ENCODE measurements around the gene UBL4B. TPM values are rescaled to one million over a fixed set of nuclear protein-coding genes. Genes with fewer than 3 reads are reported as not detected.

The UBL4B gene
- total RNA-seq, 1 donor from 2014 or later: not detected

DNA sequence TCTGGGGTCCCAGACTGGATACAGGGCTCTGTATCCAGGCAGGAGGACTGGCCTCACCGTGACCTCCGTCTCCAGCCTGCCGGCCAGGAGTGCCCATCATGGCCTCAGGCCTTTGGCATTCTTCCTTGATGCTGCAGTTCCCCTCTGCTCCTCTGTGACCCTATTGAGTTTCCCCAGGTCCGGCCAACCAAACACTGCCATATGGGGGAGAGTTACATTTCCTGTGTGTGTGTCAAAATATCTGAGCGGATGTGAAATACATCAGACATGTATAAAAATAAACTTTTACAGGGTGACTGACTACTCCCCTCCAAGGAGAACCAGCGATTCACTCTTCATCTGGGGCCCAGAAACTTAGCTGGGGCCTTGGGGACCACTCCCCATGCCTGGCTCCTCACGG is 10.2 kb upstream of the UBL4B start:
- peaks cover 29% of the 10 kb centered on the region for H3K27me3 ChIP-seq (ENCODE audit: control insufficient read depth, insufficient read depth, low read length)
- no peaks in the 10 kb centered on the region for H3K36me3 ChIP-seq (ENCODE audit: control insufficient read depth, insufficient read depth, low read length)
- TF ChIP-seq, protein P1, sequence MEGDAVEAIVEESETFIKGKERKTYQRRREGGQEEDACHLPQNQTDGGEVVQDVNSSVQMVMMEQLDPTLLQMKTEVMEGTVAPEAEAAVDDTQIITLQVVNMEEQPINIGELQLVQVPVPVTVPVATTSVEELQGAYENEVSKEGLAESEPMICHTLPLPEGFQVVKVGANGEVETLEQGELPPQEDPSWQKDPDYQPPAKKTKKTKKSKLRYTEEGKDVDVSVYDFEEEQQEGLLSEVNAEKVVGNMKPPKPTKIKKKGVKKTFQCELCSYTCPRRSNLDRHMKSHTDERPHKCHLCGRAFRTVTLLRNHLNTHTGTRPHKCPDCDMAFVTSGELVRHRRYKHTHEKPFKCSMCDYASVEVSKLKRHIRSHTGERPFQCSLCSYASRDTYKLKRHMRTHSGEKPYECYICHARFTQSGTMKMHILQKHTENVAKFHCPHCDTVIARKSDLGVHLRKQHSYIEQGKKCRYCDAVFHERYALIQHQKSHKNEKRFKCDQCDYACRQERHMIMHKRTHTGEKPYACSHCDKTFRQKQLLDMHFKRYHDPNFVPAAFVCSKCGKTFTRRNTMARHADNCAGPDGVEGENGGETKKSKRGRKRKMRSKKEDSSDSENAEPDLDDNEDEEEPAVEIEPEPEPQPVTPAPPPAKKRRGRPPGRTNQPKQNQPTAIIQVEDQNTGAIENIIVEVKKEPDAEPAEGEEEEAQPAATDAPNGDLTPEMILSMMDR (IDR thresholded peaks at IDR 0.05; ENCODE audit: insufficient read depth, low read length, poor library complexity, severe bottlenecking): no peak
- no peak for DNase-seq (ENCODE audit: low read depth)
- no peak overlapping the region for H3K4me3 ChIP-seq (ENCODE audit: low read depth, low read length)

DNA sequence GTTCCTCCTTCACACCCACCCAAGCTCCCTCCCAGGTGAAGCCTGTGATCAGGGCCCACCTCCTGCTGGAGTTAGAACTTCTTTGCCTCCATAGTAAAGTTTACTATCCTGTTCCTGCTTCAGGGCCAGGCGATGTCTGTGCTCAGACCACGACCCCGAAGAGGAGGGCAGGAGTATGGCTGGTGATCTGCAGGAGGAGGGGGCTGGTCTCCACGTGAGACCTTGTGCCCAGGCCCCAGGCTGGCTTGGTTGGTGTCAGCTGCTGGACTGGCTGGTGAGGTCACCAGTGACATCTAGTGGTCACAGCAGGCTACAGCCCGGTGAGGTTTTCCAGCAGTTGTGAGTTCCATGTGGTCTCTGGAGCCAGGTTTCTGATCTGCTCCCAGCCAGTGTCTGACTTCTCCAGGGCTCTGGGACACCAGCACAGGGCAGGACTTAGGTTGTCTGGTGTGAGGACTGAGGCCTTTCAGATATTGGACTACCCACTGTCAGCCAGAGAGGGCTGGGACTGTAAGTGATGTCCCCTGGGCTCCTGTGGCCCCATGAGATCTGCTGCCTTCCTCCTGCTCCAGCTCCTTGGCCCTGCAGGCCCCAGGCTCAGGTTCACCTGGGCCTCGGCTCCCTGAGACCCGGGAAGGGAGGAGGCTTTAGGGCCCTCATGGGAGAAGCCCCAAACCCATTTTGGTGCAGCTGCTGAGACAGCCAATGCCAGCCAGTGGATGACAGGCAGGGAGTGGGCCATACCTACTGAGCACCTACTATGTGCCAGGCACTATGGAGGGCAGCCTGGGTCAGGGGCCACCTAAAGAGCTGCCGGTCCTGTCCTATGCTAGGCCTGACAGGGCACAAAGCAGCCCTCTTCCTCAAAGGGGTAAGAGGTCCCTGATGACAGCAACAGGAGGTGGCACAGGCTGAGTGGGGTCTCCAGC is 6.0 kb upstream of the UBL4B start:
- Histone ChIP-seq H3K27me3 (ENCODE audit: control insufficient read depth, insufficient read depth, low read length) (peaks cover 34% of the 10 kb centered on the region), H3K4me3 (ENCODE audit: low read depth, low read length) (no peak overlapping the region), H3K36me3 (ENCODE audit: control insufficient read depth, insufficient read depth, low read length) (no peaks in the 10 kb centered on the region)
- TF ChIP-seq, protein P1 (IDR thresholded peaks at IDR 0.05; ENCODE audit: insufficient read depth, low read length, poor library complexity, severe bottlenecking): peak; percentile 92
- DNase-seq (ENCODE audit: low read depth): peak; percentile 35

DNA sequence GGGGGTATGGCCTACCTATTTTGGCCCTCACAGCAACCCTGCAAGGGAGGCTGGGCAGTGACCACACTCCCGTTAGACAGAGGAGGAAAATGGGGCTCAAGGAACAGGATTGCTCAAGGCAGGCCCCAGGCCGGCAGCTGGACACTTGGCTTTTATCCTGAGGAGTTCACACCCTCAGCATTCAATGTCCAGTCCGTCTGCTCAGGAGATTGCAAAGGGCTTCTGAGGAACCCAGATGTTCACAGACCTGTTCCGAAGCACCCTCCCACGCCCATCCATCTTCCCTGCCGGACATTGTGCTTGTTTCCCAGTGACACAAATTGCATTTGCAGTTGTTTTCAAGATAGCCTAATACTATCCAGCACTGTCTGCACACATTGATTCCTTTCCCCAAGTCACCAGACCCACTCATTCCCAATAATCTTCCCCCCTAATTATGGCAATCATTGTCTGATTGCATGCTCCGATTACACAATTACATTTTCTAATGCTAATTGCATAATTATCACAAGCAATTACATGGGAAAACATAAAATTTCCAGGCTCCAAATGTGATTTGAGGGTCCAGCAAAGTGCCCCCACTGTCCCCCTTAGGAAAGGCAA is 4.3 kb upstream of the UBL4B start:
- DNase-seq (ENCODE audit: low read depth): no peak
- Histone ChIP-seq H3K36me3 (ENCODE audit: control insufficient read depth, insufficient read depth, low read length) (no peaks in the 10 kb centered on the region), H3K27me3 (ENCODE audit: control insufficient read depth, insufficient read depth, low read length) (peaks cover 39% of the 10 kb centered on the region), H3K4me3 (ENCODE audit: low read depth, low read length) (no peak overlapping the region)
- TF ChIP-seq, protein P1 (IDR thresholded peaks at IDR 0.05; ENCODE audit: insufficient read depth, low read length, poor library complexity, severe bottlenecking): no peak

DNA sequence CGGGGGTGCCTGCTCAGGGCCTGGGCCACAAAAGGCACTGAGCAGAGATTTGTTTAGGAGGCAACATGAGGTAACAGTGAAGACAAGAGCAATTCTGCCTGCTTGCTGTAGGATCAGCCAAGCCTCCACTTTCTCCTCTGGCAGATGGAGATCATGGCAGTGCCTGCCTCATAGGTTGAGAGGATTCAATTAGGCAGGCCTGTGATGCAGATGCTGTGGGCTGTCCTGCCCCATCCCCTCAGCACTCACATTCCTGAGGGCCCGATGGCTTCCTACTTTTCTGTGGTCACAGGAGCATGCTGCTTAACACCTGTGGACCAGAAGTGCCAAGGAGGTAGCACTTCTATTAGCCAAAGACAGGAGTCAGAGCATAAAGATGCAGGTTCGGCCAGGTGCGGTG is 1.2 kb upstream of the UBL4B start:
- Histone ChIP-seq H3K4me3 (ENCODE audit: low read depth, low read length) (no peak overlapping the region), H3K27me3 (ENCODE audit: control insufficient read depth, insufficient read depth, low read length) (peaks cover 52% of the 10 kb centered on the region), H3K36me3 (ENCODE audit: control insufficient read depth, insufficient read depth, low read length) (no peaks in the 10 kb centered on the region)
- no peak for DNase-seq (ENCODE audit: low read depth)
- TF ChIP-seq, protein P1 (IDR thresholded peaks at IDR 0.05; ENCODE audit: insufficient read depth, low read length, poor library complexity, severe bottlenecking): no peak

DNA sequence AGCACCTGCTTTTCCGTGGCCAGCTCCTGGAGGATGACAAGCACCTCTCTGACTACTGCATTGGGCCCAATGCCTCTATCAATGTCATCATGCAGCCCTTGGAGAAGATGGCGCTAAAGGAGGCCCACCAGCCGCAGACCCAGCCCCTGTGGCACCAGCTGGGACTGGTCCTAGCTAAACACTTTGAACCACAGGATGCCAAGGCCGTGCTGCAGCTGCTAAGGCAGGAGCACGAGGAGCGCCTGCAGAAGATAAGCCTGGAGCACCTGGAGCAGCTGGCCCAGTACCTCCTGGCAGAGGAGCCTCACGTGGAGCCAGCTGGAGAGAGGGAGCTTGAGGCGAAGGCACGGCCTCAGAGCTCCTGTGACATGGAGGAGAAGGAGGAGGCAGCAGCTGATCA is 413 bp downstream of the UBL4B start:
- no peak overlapping the region for H3K4me3 ChIP-seq (ENCODE audit: low read depth, low read length)
- no peak for DNase-seq (ENCODE audit: low read depth)
- no peaks in the 10 kb centered on the region for H3K36me3 ChIP-seq (ENCODE audit: control insufficient read depth, insufficient read depth, low read length)
- peaks cover 51% of the 10 kb centered on the region for H3K27me3 ChIP-seq (ENCODE audit: control insufficient read depth, insufficient read depth, low read length)
- TF ChIP-seq, protein P1 (IDR thresholded peaks at IDR 0.05; ENCODE audit: insufficient read depth, low read length, poor library complexity, severe bottlenecking): no peak

All from kidney epithelial cell (primary cell).